ELF-1 (cell line): Measurements from ENCODE around the gene NUB1.

ENCODE experiments used
- DNase-seq: peaks from one replicate; pipeline ENCODE4 v3.0.0-alpha.2; 2016; ENCODE audit warnings: low read depth, low spot score

Gene NUB1

DNA sequence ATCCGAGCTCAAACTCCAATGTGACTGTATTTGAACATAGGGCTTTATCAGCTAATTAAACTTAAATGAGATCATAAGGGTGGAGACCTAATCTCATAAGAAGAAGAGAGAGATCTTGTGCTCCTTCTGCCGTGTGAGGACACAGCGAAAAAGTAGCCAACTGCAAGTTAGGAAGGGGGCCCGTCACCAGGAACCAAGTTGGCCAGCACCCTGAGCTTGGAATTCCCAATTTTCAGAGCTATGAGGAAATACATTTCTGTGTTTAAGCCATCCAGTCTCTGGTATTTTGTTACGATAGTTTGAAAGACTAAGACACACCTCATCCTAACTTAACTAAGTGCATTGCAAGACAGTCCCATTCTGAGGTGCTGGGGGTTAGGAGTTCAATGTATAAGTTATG lies 82.3 kb downstream of the NUB1 start:
- no peak for DNase-seq

DNA sequence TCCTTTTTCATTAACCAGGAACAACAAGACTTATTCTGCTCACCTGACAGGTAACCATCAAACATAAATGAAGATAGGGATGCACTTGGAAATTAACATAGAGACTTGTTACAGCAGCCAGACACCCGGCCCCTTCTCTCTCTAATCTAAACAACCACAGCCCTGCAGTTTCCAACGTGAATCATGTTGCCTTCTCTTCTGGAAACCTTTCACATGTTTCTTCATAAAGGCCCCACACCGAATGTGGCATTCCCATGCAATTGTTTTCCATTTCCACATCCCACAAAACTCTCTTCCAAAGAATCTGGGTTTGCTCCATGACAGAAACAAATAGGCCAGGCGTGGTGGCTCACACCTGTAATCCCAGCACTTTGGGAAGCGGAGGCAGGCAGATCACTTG lies 83.2 kb downstream of the NUB1 start:
- DNase-seq = no peak

GRCh38 chr7:151425670-151426440 lies 84.2 kb downstream of the NUB1 start:
- DNase-seq = peak; percentile 41

GRCh38 chr7:151426441-151426903 lies 84.9 kb downstream of the NUB1 start:
- peak; percentile 44 for DNase-seq

- DNase-seq = no peak
Measured at GRCh38 chr7:151426904-151427704, 85.5 kb downstream of the NUB1 start.

DNA sequence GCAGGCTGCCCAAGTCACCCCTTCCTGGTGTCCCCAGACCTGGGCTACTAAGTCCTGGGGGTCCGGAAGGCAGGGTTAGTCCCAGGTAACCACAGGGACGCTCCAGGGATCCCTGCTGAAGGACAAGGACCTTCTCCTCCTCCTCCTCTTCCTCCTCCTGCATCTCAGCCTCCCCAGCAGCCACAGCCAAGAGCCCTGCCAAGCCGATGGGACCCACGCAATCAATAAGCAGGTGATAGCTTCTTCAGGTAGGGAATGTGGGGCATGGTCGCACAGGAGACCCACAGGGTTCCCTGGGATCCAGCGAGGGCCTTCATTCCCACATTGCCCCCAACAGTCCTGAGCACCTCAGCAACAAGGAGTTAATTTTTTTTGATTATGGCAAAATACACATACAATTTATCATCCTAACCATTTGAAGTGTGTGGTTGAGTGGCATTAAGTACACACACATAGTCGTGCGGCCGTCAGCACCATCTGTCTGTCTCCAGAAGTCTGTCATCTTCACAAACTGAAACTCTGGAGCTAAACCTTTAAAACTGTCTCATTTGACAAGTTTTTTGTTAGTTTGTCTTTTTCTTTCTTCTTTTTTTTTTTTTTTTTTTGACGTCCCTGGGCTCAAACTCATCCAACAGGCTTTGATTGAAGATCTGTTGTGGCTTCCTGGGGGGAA lies 86.2 kb downstream of the NUB1 start:
- no peak for DNase-seq
